Measurements from ENCODE around the gene NCKIPSD. TPM values are rescaled to one million over a fixed set of nuclear protein-coding genes. Genes with fewer than 3 reads are reported as not detected.
"Not testable (repeated sequence)": the region's sequence is repeated elsewhere in the genome, so short reads cannot be mapped to it uniquely, and the experiment has no call there.

Gene NCKIPSD
- total RNA-seq = 10 to 100 TPM in 7 of 8 experiments, 1 to 10 TPM in 1; 9.8 to 22.4 (median 13.6) TPM

- ATAC-seq (replicated peaks in 6 of 8) = peak; percentile 81 to 91 (median 88)
- Histone ChIP-seq H3K4me1 (replicated peaks in 1 of 2) (peaks cover 11 to 15% of the 10 kb centered on the region in 2 donors), H3K4me3 (peak within 1 kb of the TSS; percentile 71 to 99 (median 89)), H3K27ac (peak within 1 kb of the TSS; percentile 81 to 82)
- WGBS, 10 experiments = 0 to 100% (median 9%) methylated on average over 1 to 10 of the region's 97 CpGs; no CpG with 5 or more reads in 5 of the 10 experiments
- in situ Hi-C loops (cut with MboI; ENCODE audit: low pct_unique_long_range_greater_than_20kb in 2 of 9, low sequenced_read_pairs in 9 of 9, unreplicated experiment in 9 of 9) = no loop called here
Observed at GRCh38 chr3:48685603-48686511, at the start of gene NCKIPSD. NCKIPSD (minus strand) TSS chr3:48685915; CDS start chr3:48685807, 108 bp downstream.

- 0 to 20% (median 11%) methylated on average over 1 to 4 of the region's 8 CpGs; no CpG with 5 or more reads in 4 of the 10 experiments for WGBS, 10 experiments
- in situ Hi-C loops (cut with MboI; ENCODE audit: low pct_unique_long_range_greater_than_20kb in 2 of 9, low sequenced_read_pairs in 9 of 9, unreplicated experiment in 9 of 9) = not testable (repeated sequence)
Observed at GRCh38 chr3:48735075-48735767, 49.5 kb upstream of the NCKIPSD start.

GRCh38 chr3:48734541-48734940, 48.8 kb upstream of the NCKIPSD start:
- no CpG with 5 or more reads among the region's 25 CpGs for WGBS, 10 experiments
- in situ Hi-C loops (cut with MboI; ENCODE audit: low pct_unique_long_range_greater_than_20kb in 2 of 9, low sequenced_read_pairs in 9 of 9, unreplicated experiment in 9 of 9); ATAC-seq (replicated peaks in 6 of 8): not testable (repeated sequence)

More at GRCh38 chr3:48735075-48735767, 49.5 kb upstream of the NCKIPSD start:
- peaks cover 15 to 24% of the 10 kb centered on the region in 2 donors for H3K4me1 ChIP-seq (replicated peaks in 1 of 2)
- H3K27ac ChIP-seq = peak overlapping the region in 1 of 2 donors; percentile 40
- peak; percentile 36 to 69 (median 57) for ATAC-seq (replicated peaks in 6 of 8)
- not testable (repeated sequence) for H3K4me3 ChIP-seq

GRCh38 chr3:48733752-48734518, 48.2 kb upstream of the NCKIPSD start:
- in situ Hi-C loops (cut with MboI; ENCODE audit: low pct_unique_long_range_greater_than_20kb in 2 of 9, low sequenced_read_pairs in 9 of 9, unreplicated experiment in 9 of 9); H3K4me3 ChIP-seq; ATAC-seq (replicated peaks in 6 of 8); H3K27ac ChIP-seq: not testable (repeated sequence)
- no CpG with 5 or more reads among the region's 53 CpGs for WGBS, 10 experiments
- peaks cover 6 to 12% of the 10 kb centered on the region in 2 donors for H3K4me1 ChIP-seq (replicated peaks in 1 of 2)

More at GRCh38 chr3:48734541-48734940, 48.8 kb upstream of the NCKIPSD start:
- H3K27ac ChIP-seq, H3K4me3 ChIP-seq: not testable (repeated sequence)
- H3K4me1 ChIP-seq (replicated peaks in 1 of 2) = peaks cover 8 to 17% of the 10 kb centered on the region in 2 donors

GRCh38 chr3:48727511-48727910, 41.8 kb upstream of the NCKIPSD start:
- Histone ChIP-seq H3K27ac (no peak overlapping the region), H3K4me3 (no peak overlapping the region), H3K4me1 (replicated peaks in 1 of 2) (no peaks in the 10 kb centered on the region)
- in situ Hi-C loops (cut with MboI; ENCODE audit: low pct_unique_long_range_greater_than_20kb in 2 of 9, low sequenced_read_pairs in 9 of 9, unreplicated experiment in 9 of 9) = no loop called here
- ATAC-seq (replicated peaks in 6 of 8) = no peak
- 43 to 97% (median 76%) methylated on average over 1 to 6 of the region's 8 CpGs; no CpG with 5 or more reads in 4 of the 10 experiments for WGBS, 10 experiments

- H3K4me1 ChIP-seq (replicated peaks in 1 of 2); H3K27ac ChIP-seq; ATAC-seq (replicated peaks in 6 of 8); H3K4me3 ChIP-seq; in situ Hi-C loops (cut with MboI; ENCODE audit: low pct_unique_long_range_greater_than_20kb in 2 of 9, low sequenced_read_pairs in 9 of 9, unreplicated experiment in 9 of 9): not testable (repeated sequence)
- 62 to 100% (median 84%) methylated on average over 2 to 7 of the region's 8 CpGs; no CpG with 5 or more reads in 1 of the 10 experiments for WGBS, 10 experiments
Observed at GRCh38 chr3:48725185-48725855, 39.6 kb upstream of the NCKIPSD start.

- in situ Hi-C loops (cut with MboI; ENCODE audit: low pct_unique_long_range_greater_than_20kb in 2 of 9, low sequenced_read_pairs in 9 of 9, unreplicated experiment in 9 of 9) = no loop called here
- 47 to 94% (median 60%) methylated on average over 1 to 5 of the region's 7 CpGs for WGBS, 10 experiments
Observed at GRCh38 chr3:48723725-48724124, 38.0 kb upstream of the NCKIPSD start.

GRCh38 chr3:48723293-48723692, 37.6 kb upstream of the NCKIPSD start:
- in situ Hi-C loops (cut with MboI; ENCODE audit: low pct_unique_long_range_greater_than_20kb in 2 of 9, low sequenced_read_pairs in 9 of 9, unreplicated experiment in 9 of 9); H3K4me3 ChIP-seq; H3K4me1 ChIP-seq (replicated peaks in 1 of 2); H3K27ac ChIP-seq; ATAC-seq (replicated peaks in 6 of 8): not testable (repeated sequence)
- 68 to 95% (median 87%) methylated on average over 1 to 3 of the region's 3 CpGs; no CpG with 5 or more reads in 3 of the 10 experiments for WGBS, 10 experiments

More at GRCh38 chr3:48723725-48724124, 38.0 kb upstream of the NCKIPSD start:
- H3K27ac ChIP-seq = no peak overlapping the region
- H3K4me3 ChIP-seq = no peak overlapping the region
- no peaks in the 10 kb centered on the region for H3K4me1 ChIP-seq (replicated peaks in 1 of 2)
- no peak for ATAC-seq (replicated peaks in 6 of 8)

GRCh38 chr3:48716982-48717746, 31.4 kb upstream of the NCKIPSD start, which contains the start of gene IP6K2:
IP6K2 (minus strand) TSS chr3:48717221; CDS start chr3:48695291, 21,930 bp downstream.
- Histone ChIP-seq H3K4me1 (replicated peaks in 1 of 2) (peaks cover 10 to 15% of the 10 kb centered on the region in 2 donors), H3K27ac (peak within 1 kb of the TSS; percentile 92 to 94), H3K4me3 (peak within 1 kb of the TSS; percentile 77 to 93 (median 80))
- ATAC-seq (replicated peaks in 6 of 8) = peak; percentile 97 to 100 (median 99)
- 0 to 83% (median 5%) methylated on average over 1 to 9 of the region's 38 CpGs; no CpG with 5 or more reads in 3 of the 10 experiments for WGBS, 10 experiments
- in situ Hi-C loops (cut with MboI; ENCODE audit: low pct_unique_long_range_greater_than_20kb in 2 of 9, low sequenced_read_pairs in 9 of 9, unreplicated experiment in 9 of 9) = no loop called here

GRCh38 chr3:48716508-48716981, 30.8 kb upstream of the NCKIPSD start:
- 0% methylated on average over 1 to 11 of the region's 16 CpGs; no CpG with 5 or more reads in 3 of the 10 experiments for WGBS, 10 experiments
- peaks cover 10 to 15% of the 10 kb centered on the region in 2 donors for H3K4me1 ChIP-seq (replicated peaks in 1 of 2)
- H3K4me3 ChIP-seq = peak overlapping the region; percentile 77 to 93 (median 80)
- peak overlapping the region; percentile 92 to 94 for H3K27ac ChIP-seq
- in situ Hi-C loops (cut with MboI; ENCODE audit: low pct_unique_long_range_greater_than_20kb in 2 of 9, low sequenced_read_pairs in 9 of 9, unreplicated experiment in 9 of 9) = no loop called here
- peak in 5 of 8 experiments; percentile 1 to 9 (median 2) for ATAC-seq (replicated peaks in 6 of 8)

- H3K27ac ChIP-seq = no peak overlapping the region
- peaks cover 10 to 15% of the 10 kb centered on the region in 2 donors for H3K4me1 ChIP-seq (replicated peaks in 1 of 2)
- in situ Hi-C loops (cut with MboI; ENCODE audit: low pct_unique_long_range_greater_than_20kb in 2 of 9, low sequenced_read_pairs in 9 of 9, unreplicated experiment in 9 of 9) = no loop called here
- H3K4me3 ChIP-seq = peak overlapping the region; percentile 77 to 93 (median 80)
- peak in 3 of 8 experiments; percentile 3 to 26 (median 4) for ATAC-seq (replicated peaks in 6 of 8)
Observed at GRCh38 chr3:48715174-48715800, 29.6 kb upstream of the NCKIPSD start.
